Cardiac fibroblast (primary cell): Measurements from ENCODE around the gene ANKS1B.

Experiments
- DNase-seq, 2 donors: peaks; one replicate each; pipeline versions ENCODE4 v3.0.0 to v3.0.0-alpha.2; 2010; ENCODE audit warnings: low read depth in 2 of 2
- H3K4me3 ChIP-seq, 2 donors: replicated peaks in 1 of 2; 1 replicate in 1 of 2; 2 replicates in 1 of 2; pipeline ENCODE4 v1.5.1; 2011; ENCODE audit warnings: low read depth in 2 of 2, low read length in 2 of 2, mild to moderate bottlenecking in 2 of 2, moderate library complexity in 1 of 2
- CTCF ChIP-seq: IDR thresholded peaks from one replicate; pipeline ENCODE4 v1.5.1; 2011; ENCODE audit warnings: low read depth, mild to moderate bottlenecking, low read length, inconsistent platforms

ANKS1B gene

GRCh38 chr12:99068993-99069747 is 915.6 kb downstream of the ANKS1B start:
- no peak overlapping the region for H3K4me3 ChIP-seq
- no peak for DNase-seq
- no peak for TF ChIP-seq CTCF

GRCh38 chr12:99067171-99067785 is 917.5 kb downstream of the ANKS1B start:
- no peak for TF ChIP-seq CTCF

DNA sequence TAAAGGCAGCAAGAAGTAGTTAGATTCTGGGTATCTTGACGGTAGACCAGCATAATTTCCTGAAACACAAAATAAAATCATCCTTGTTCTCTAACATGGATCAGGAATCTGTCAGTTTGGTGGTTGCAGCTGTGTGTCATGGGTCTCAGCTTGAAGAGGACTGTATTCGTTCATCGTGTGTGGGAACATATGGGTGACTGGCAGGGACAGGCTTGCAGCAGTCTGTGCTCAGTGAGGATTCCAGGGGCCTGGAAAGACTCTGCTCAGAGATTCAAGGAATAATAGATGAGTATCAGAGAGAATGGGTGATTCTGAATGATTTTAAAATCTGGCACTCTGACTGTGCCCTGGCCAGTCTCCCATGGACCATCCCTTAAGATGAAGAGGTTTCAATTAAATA is 918.0 kb downstream of the ANKS1B start:
- no peak for TF ChIP-seq CTCF
- DNase-seq = no peak
- H3K4me3 ChIP-seq = no peak overlapping the region

More at GRCh38 chr12:99067171-99067785, 917.5 kb downstream of the ANKS1B start:
- no peak for DNase-seq
- no peak overlapping the region for H3K4me3 ChIP-seq

GRCh38 chr12:99063182-99063581 is 921.6 kb downstream of the ANKS1B start:
- H3K4me3 ChIP-seq = no peak overlapping the region
- TF ChIP-seq CTCF = no peak
- DNase-seq = no peak

DNA sequence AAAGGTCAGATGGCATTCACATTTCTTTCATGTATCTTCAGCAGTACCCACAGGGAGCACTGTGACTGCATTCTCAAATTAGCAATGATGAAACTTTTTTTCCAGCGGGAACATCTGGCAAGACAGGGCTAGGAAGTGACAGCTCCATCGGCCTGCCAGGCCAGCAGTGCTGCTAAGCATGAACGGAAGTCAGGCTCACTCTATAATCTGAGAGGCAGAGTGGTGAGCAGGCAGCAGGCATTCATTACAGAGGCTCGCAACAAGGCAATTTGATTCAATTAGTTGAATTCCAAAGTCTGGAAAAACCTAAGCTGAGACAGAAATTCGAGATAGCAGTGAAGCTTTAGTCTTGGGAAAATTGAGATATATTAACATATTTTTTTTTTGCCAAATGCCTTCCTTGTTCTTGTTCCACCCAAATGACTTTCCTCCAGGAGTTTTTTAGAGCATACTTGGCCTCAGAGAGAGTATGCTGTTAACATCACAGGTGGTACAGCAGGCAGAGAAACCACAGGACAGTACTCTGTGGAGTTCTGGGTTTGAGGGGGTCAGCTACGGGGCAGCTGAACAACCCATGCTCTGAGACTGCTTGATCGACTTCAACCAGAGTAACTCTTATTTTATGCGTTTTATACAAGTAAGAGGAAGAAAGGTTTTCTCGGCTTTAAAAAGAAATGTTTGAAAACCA is 924.8 kb downstream of the ANKS1B start:
- H3K4me3 ChIP-seq = no peak overlapping the region
- no peak for TF ChIP-seq CTCF
- peak in 1 of 2 donors; percentile 25 for DNase-seq

DNA sequence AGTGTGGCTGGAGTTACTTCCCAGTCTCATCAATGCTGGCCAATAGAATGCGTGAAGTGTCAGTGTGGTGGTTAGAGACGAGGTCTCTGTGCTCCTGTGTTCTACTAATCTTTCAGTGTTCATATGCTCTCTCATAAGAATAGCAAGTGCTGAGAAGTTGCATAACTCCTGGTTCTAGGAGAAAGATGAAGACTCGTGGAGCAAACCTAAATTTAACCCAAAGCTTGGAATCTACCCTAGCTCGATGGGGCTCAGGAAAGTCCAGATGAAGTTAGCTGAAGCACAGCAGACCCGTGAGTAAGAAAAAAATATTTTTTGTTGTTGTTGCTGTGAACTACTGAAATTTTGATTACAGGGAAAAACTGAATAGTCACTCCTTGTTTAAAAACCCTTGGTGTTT is 927.1 kb downstream of the ANKS1B start:
- DNase-seq = no peak
- H3K4me3 ChIP-seq = no peak overlapping the region
- TF ChIP-seq CTCF = no peak
